CD14-positive monocyte (primary cell): ENCODE results near the gene PHC2. TPM values are rescaled to one million over a fixed set of nuclear protein-coding genes. Genes with fewer than 3 reads are reported as not detected.

Experiments
- DNase-seq, 3 donors: peaks; one replicate each; pipeline ENCODE4 v3.0.0-alpha.2; 2011 to 2022
- H2AFZ ChIP-seq: 2 replicates; pipeline ENCODE4 v1.6.0; 2012; ENCODE audit warnings: mild to moderate bottlenecking, low read depth, low read length, inconsistent platforms; ENCODE audit not compliant: insufficient read depth, poor library complexity, severe bottlenecking
- H3K27ac ChIP-seq, 2 donors: 1 replicate in 1 of 2; 2 replicates in 1 of 2; pipeline ENCODE4 v1.5.1; 2012 to 2013; ENCODE audit warnings: low read length in 2 of 2, control low read depth in 1 of 2, inconsistent platforms in 1 of 2, low read depth in 1 of 2, mild to moderate bottlenecking in 1 of 2
- H3K27me3 ChIP-seq, 2 donors: one replicate each; pipeline versions ENCODE4 v1.6.0 to v1.6.1; 2011 to 2013; ENCODE audit warnings: low read length in 2 of 2; ENCODE audit not compliant: control insufficient read depth in 2 of 2, insufficient read depth in 2 of 2
- H3K36me3 ChIP-seq, 2 donors: replicated peaks in 1 of 2; 1 replicate in 1 of 2; 2 replicates in 1 of 2; pipeline versions ENCODE4 v1.5.1 to v1.6.1; 2012 to 2013; ENCODE audit warnings: low read length in 2 of 2, control low read depth in 1 of 2, inconsistent platforms in 1 of 2, mild to moderate bottlenecking in 1 of 2; ENCODE audit not compliant: insufficient read depth in 2 of 2, control insufficient read depth in 1 of 2
- H3K4me1 ChIP-seq, 2 donors: 1 replicate in 1 of 2; 2 replicates in 1 of 2; pipeline versions ENCODE4 v1.5.1 to v1.6.1; 2012 to 2013; ENCODE audit warnings: low read length in 2 of 2, control low read depth in 1 of 2, inconsistent platforms in 1 of 2, mild to moderate bottlenecking in 1 of 2, moderate library complexity in 1 of 2; ENCODE audit not compliant: insufficient read depth in 2 of 2, control insufficient read depth in 1 of 2
- H3K4me2 ChIP-seq: replicated peaks from 2 replicates; pipeline ENCODE3; 2012; ENCODE audit warnings: low read length, moderate library complexity, mild to moderate bottlenecking; ENCODE audit not compliant: poor library complexity, severe bottlenecking; ENCODE audit errors: extremely low read depth
- H3K4me3 ChIP-seq, 3 experiments: fragments of 200-600 bp in 1 of 3; sonication (generic) in 1 of 3; replicated peaks in 1 of 3; 1 replicate in 2 of 3; 2 replicates in 1 of 3; pipeline ENCODE4 v1.5.1; 2011 to 2013; ENCODE audit warnings: low read length in 3 of 3, mild to moderate bottlenecking in 3 of 3, control low read depth in 2 of 3, low read depth in 2 of 3, inconsistent platforms in 1 of 3, moderate library complexity in 1 of 3
- H3K79me2 ChIP-seq: 2 replicates; pipeline ENCODE4 v1.6.0; 2012; ENCODE audit warnings: mild to moderate bottlenecking, control low read depth, inconsistent platforms, low read length, moderate library complexity; ENCODE audit not compliant: insufficient read depth
- H3K9ac ChIP-seq: 2 replicates; pipeline ENCODE4 v1.6.0; 2017; ENCODE audit warnings: low read length, mild to moderate bottlenecking; ENCODE audit not compliant: insufficient read depth, poor library complexity, severe bottlenecking
- H3K9me3 ChIP-seq, 2 donors: replicated peaks in 1 of 2; 1 replicate in 1 of 2; 2 replicates in 1 of 2; pipeline versions ENCODE4 v1.5.1 to v1.6.1; 2012 to 2013; ENCODE audit warnings: low read length in 2 of 2, control low read depth in 1 of 2; ENCODE audit not compliant: control insufficient read depth in 1 of 2, insufficient read depth in 1 of 2
- H4K20me1 ChIP-seq: 2 replicates; pipeline ENCODE4 v1.6.0; 2012; ENCODE audit warnings: mild to moderate bottlenecking, low read length, control low read depth, moderate library complexity; ENCODE audit not compliant: insufficient read depth
- H3K27ac Mint-ChIP-seq, 7 donors: one replicate each; pipeline ENCODE4 v1.8.0; 2020; ENCODE audit warnings: mild to moderate bottlenecking in 7 of 7, mixed read lengths in 7 of 7, moderate library complexity in 6 of 7, inconsistent platforms in 2 of 7
- H3K27me3 Mint-ChIP-seq, 3 donors: one replicate each; pipeline ENCODE4 v1.8.0; 2021 to 2022; ENCODE audit warnings: low read depth in 3 of 3, mild to moderate bottlenecking in 3 of 3, mixed read lengths in 3 of 3, moderate library complexity in 3 of 3, inconsistent platforms in 1 of 3
- H3K36me3 Mint-ChIP-seq, 2 donors: one replicate each; pipeline ENCODE4 v1.8.0; 2020; ENCODE audit warnings: mixed read lengths in 2 of 2, inconsistent platforms in 1 of 2, mild to moderate bottlenecking in 1 of 2
- H3K4me1 Mint-ChIP-seq: one replicate; pipeline ENCODE4 v1.8.0; 2020; ENCODE audit warnings: mild to moderate bottlenecking, mixed read lengths
- H3K4me3 Mint-ChIP-seq, 2 donors: one replicate each; pipeline ENCODE4 v1.8.0; 2020; ENCODE audit warnings: mild to moderate bottlenecking in 2 of 2, mixed read lengths in 2 of 2, moderate library complexity in 1 of 2
- H3K9me3 Mint-ChIP-seq, 7 donors: one replicate each; pipeline ENCODE4 v1.8.0; 2020 to 2022; ENCODE audit warnings: mixed read lengths in 7 of 7, mild to moderate bottlenecking in 6 of 7, moderate library complexity in 6 of 7, inconsistent platforms in 2 of 7
- WGBS: methylation state at CpG from one replicate; pipeline ENCODE4 v1.1.5; 2013; ENCODE audit warnings: missing lambda C conversion rate; ENCODE audit not compliant: insufficient coverage; 5-methylcytosine and 5-hydroxymethylcytosine counted together
- intact Hi-C, 2 donors: fragments of 100-400 bp; cut with micrococcal nuclease; formaldehyde crosslinking; loops; one replicate each; pipeline versions ENCODE4 v1.15.0 to v1.15.1; 2023
- polyA plus RNA-seq, 3 donors: library from polyadenylated mRNA; depleted of rRNA in 1 of 3; unstranded in 2 of 3; stranded (reverse) in 1 of 3; fragments of 300-500 nt in 2 of 3; fragments of >200 nt in 1 of 3; fragmentation: Illumina TruSeq in 2 of 3; gene quantifications; 1 replicate in 2 of 3; 2 replicates in 1 of 3; pipeline ENCODE4 v1.2.3, GENCODE V29; 2012 to 2021
- TF ChIP-seq, protein P1 (sequence below): fragments of 200-600 bp; IDR thresholded peaks from one replicate; pipeline ENCODE4 v1.8.0; 2022; ENCODE audit warnings: antibody characterized with exemption, mild to moderate bottlenecking

The PHC2 gene
- polyA plus RNA-seq, 3 donors, result 18.9 to 85.3 (median 53.1) TPM

DNA sequence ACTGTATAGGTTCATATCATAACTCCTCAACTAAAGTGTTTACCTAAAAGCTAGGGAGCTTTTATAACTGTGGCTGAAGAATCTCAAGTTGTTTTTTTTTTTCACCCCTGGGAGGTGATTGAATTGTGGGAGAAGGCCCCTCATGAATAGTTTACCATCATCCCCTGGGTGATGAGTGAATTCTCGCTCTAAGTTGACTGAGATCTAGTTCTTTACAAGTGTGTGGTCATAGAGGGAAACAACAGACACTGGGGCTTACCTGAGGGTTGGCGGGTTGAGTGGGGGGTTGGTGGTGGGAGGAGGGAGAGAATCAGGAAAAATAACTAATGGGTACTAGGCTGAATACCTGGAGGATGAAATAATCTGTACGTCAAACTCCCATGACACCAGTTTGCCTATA, 33.7 kb upstream of the PHC2 start:
- H3K36me3 Mint-ChIP-seq, result no peaks in the 10 kb centered on the region
- peaks cover 0 to 10% (median 0%) of the 10 kb centered on the region in 3 donors for H3K27me3 Mint-ChIP-seq
- H3K4me3 Mint-ChIP-seq, result no peak overlapping the region
- intact Hi-C loops, result loop anchor here in 1 of 2 donors (10.0 kb wide), 1 partner anchor 100 kb away; no protein-coding TSS in a partner anchor
- H2AFZ ChIP-seq, result no peak overlapping the region
- H3K27ac Mint-ChIP-seq, result no peak overlapping the region
- no peaks in the 10 kb centered on the region for H3K9me3 ChIP-seq
- H3K27ac ChIP-seq, result no peak overlapping the region
- H3K9ac ChIP-seq, result no peak overlapping the region
- H3K4me2 ChIP-seq, result no peak overlapping the region
- WGBS, result no CpG with 5 or more reads among the region's 3 CpGs
- no peak for DNase-seq
- no peaks in the 10 kb centered on the region for H3K79me2 ChIP-seq
- H3K9me3 Mint-ChIP-seq, result no peaks in the 10 kb centered on the region
- TF ChIP-seq, protein P1, sequence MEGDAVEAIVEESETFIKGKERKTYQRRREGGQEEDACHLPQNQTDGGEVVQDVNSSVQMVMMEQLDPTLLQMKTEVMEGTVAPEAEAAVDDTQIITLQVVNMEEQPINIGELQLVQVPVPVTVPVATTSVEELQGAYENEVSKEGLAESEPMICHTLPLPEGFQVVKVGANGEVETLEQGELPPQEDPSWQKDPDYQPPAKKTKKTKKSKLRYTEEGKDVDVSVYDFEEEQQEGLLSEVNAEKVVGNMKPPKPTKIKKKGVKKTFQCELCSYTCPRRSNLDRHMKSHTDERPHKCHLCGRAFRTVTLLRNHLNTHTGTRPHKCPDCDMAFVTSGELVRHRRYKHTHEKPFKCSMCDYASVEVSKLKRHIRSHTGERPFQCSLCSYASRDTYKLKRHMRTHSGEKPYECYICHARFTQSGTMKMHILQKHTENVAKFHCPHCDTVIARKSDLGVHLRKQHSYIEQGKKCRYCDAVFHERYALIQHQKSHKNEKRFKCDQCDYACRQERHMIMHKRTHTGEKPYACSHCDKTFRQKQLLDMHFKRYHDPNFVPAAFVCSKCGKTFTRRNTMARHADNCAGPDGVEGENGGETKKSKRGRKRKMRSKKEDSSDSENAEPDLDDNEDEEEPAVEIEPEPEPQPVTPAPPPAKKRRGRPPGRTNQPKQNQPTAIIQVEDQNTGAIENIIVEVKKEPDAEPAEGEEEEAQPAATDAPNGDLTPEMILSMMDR, result no peak
- no peaks in the 10 kb centered on the region for H3K36me3 ChIP-seq
- peaks cover 50% of the 10 kb centered on the region for H3K4me1 Mint-ChIP-seq
- H4K20me1 ChIP-seq, result peaks cover 5% of the 10 kb centered on the region
- H3K4me1 ChIP-seq, result peaks cover 45 to 48% of the 10 kb centered on the region in 2 donors
- no peak overlapping the region for H3K4me3 ChIP-seq
- H3K27me3 ChIP-seq, result no peaks in the 10 kb centered on the region

DNA sequence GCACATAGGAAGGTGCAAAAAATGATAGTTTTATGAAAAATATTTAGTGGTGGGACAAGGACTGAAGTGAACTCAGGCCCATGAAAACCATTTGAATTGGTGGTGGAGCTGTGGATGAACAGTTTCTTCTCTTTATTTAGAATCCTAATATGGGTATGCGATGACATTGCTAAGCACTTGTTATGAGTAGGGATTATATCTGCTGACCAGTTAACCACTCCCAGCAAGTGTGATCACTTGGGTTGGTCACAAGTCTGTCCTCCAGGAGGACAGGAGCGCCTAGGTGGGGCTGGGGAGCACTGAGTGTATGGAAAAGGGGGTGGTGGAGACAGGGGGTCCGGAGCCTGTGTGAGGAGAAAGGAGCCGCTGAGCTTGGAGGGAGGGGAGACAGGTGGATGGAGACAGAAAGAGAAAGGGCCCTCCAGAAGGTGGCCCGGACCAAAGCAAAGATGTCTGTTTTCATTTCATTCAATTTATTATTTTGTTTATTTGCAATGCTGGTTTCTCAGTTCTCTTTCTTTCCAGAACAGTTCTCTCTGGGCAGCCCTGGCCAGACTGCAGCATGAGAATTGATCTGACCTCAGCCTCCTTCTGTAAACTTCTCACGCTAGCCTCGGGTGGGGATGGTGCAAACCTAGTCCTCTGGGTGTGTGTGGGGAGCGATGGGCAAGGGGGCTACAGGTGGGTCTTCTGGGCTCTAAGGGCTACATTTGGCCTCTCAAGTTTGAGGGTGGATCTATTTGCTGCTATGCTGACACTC, 31.7 kb upstream of the PHC2 start:
- Mint-ChIP-seq H3K27me3 (peaks cover 0 to 8% (median 0%) of the 10 kb centered on the region in 3 donors), H3K27ac (peak overlapping the region in 2 of 7 donors; percentile 21 to 62), H3K4me1 (peaks cover 57% of the 10 kb centered on the region), H3K4me3 (no peak overlapping the region), H3K9me3 (peaks cover 0 to 2% (median 0%) of the 10 kb centered on the region in 7 donors), H3K36me3 (no peaks in the 10 kb centered on the region)
- H4K20me1 ChIP-seq, result peaks cover 5% of the 10 kb centered on the region
- no peaks in the 10 kb centered on the region for H3K27me3 ChIP-seq
- H3K9ac ChIP-seq, result no peak overlapping the region
- H3K4me3 ChIP-seq, result no peak overlapping the region
- no peak for DNase-seq
- H3K9me3 ChIP-seq, result no peaks in the 10 kb centered on the region
- H3K79me2 ChIP-seq, result no peaks in the 10 kb centered on the region
- intact Hi-C loops, result loop anchor here in 1 of 2 donors (10.0 kb wide), 1 partner anchor 98 kb away; no protein-coding TSS in a partner anchor
- WGBS, result 100% methylated on average over 1 of the region's 8 CpGs
- TF ChIP-seq, protein P1, result no peak
- peaks cover 49 to 52% of the 10 kb centered on the region in 2 donors for H3K4me1 ChIP-seq
- H3K36me3 ChIP-seq, result no peaks in the 10 kb centered on the region
- no peak overlapping the region for H3K4me2 ChIP-seq
- no peak overlapping the region for H2AFZ ChIP-seq
- no peak overlapping the region for H3K27ac ChIP-seq
